ENCODE measurements around the gene CGNL1.

DNA sequence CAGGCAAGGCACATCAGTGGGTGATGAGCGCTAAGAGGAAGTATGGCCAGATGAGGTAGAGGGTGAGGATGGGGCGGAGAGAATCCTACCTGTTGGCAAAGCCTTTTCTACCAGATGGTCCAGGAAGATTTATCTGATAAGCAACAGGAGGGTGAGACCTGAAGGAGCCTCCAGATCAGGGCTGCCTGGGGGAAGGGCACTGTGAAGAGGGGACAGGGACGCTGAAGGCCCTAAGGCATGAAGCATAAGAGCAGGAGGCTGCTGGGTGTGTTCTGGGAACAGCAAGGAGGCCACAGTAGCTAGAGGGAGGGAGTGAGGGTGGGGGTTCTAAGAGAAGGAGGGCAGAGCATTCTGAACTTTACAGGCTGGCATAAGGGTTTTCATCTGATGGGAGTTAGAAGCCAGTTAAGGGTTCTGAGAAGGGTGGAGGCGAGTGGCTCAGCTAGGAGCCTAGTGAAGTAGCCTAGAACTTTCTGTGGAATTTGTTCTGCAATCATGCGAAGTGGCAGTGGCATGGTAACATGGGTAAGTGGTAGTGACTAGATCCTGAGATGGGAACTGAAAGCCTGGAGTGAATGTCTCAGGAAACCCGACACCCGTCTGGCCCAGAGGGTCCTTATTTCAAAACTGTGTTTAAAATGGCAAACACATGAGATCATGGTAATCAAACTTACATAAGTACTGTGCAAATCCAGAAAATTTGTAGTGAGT is 29.9 kb downstream of the CGNL1 start:
- TF ChIP-seq, protein P1, sequence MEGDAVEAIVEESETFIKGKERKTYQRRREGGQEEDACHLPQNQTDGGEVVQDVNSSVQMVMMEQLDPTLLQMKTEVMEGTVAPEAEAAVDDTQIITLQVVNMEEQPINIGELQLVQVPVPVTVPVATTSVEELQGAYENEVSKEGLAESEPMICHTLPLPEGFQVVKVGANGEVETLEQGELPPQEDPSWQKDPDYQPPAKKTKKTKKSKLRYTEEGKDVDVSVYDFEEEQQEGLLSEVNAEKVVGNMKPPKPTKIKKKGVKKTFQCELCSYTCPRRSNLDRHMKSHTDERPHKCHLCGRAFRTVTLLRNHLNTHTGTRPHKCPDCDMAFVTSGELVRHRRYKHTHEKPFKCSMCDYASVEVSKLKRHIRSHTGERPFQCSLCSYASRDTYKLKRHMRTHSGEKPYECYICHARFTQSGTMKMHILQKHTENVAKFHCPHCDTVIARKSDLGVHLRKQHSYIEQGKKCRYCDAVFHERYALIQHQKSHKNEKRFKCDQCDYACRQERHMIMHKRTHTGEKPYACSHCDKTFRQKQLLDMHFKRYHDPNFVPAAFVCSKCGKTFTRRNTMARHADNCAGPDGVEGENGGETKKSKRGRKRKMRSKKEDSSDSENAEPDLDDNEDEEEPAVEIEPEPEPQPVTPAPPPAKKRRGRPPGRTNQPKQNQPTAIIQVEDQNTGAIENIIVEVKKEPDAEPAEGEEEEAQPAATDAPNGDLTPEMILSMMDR (IDR thresholded peaks at IDR 0.05) = no peak
- TF ChIP-seq POLR2A (IDR thresholded peaks at IDR 0.05) = no peak
